Measurements from ENCODE around the gene ARMC5. TPM values are rescaled to one million over a fixed set of nuclear protein-coding genes. Genes with fewer than 3 reads are reported as not detected.

Gene ARMC5
- total RNA-seq, 1 experiment from 2014 or later, result 18.6 TPM

GRCh38 chr16:31493506-31494125, 34.3 kb downstream of the ARMC5 start:
- no peak overlapping the region for H3K4me2 ChIP-seq
- H3K27me3 ChIP-seq (ENCODE audit: insufficient read depth, low read depth), result no peaks in the 10 kb centered on the region
- no peaks in the 10 kb centered on the region; the same call in 1 of the 2 replicates for H3F3A ChIP-seq (ENCODE audit: insufficient read depth, low read depth)
- H2AFZ ChIP-seq, result no peak overlapping the region
- no peaks in the 10 kb centered on the region for H3K36me3 ChIP-seq (ENCODE audit: low read depth)
- intact Hi-C loops (cut with micrococcal nuclease; ENCODE audit: unreplicated experiment), result no loop called here
- no peaks in the 10 kb centered on the region for H3K79me2 ChIP-seq (ENCODE audit: low read depth)
- no peak for TF ChIP-seq EZH2 (IDR thresholded peaks at IDR 0.05; ENCODE audit: low read depth)
- no peak for TF ChIP-seq CTCF (conservative IDR thresholded peaks at IDR 0.05)
- H4K20me1 ChIP-seq (ENCODE audit: insufficient read depth), result no peaks in the 10 kb centered on the region
- no peaks in the 10 kb centered on the region for H3K9me3 ChIP-seq (ENCODE audit: insufficient read depth, low read depth)
- no peak overlapping the region for H3K4me3 ChIP-seq
- H3K27ac ChIP-seq, result no peak overlapping the region
- BruUV-seq (replicated peaks), result no TSS peak
- no peaks in the 10 kb centered on the region for H3K4me1 ChIP-seq (replicated peaks; ENCODE audit: insufficient read depth)
- ChIA-PET CTCF (interaction anchor here (0.7 kb wide), 1 partner anchor 365 kb away, joined by 3 read pairs; no protein-coding TSS in a partner anchor), POLR2A (ENCODE audit: unreplicated experiment) (no interaction called here)
- H3K9me2 ChIP-seq (ENCODE audit: insufficient read depth), result no peaks in the 10 kb centered on the region
- no peak for DNase-seq

GRCh38 chr16:31496670-31497069, 37.4 kb downstream of the ARMC5 start:
- Histone ChIP-seq H3F3A (ENCODE audit: insufficient read depth, low read depth) (no peaks in the 10 kb centered on the region), H3K79me2 (ENCODE audit: low read depth) (no peaks in the 10 kb centered on the region), H3K4me1 (replicated peaks; ENCODE audit: insufficient read depth) (no peaks in the 10 kb centered on the region), H3K27ac (no peak overlapping the region), H3K9me3 (ENCODE audit: insufficient read depth, low read depth) (no peaks in the 10 kb centered on the region), H2AFZ (no peak overlapping the region), H3K27me3 (ENCODE audit: insufficient read depth, low read depth) (no peaks in the 10 kb centered on the region), H3K4me3 (no peak overlapping the region), H4K20me1 (ENCODE audit: insufficient read depth) (peaks cover 3% of the 10 kb centered on the region; the same call in 1 of the 2 replicates), H3K9me2 (ENCODE audit: insufficient read depth) (no peaks in the 10 kb centered on the region), H3K36me3 (ENCODE audit: low read depth) (no peaks in the 10 kb centered on the region), H3K4me2 (no peak overlapping the region)
- CTCF ChIA-PET, result no interaction called here
- BruUV-seq (replicated peaks), result no TSS peak
- POLR2A ChIA-PET (ENCODE audit: unreplicated experiment), result no interaction called here
- no peak for DNase-seq
- TF ChIP-seq CTCF (conservative IDR thresholded peaks at IDR 0.05) (no peak), EZH2 (IDR thresholded peaks at IDR 0.05; ENCODE audit: low read depth) (no peak)
- intact Hi-C loops (cut with micrococcal nuclease; ENCODE audit: unreplicated experiment), result no loop called here

GRCh38 chr16:31498493-31498892, 39.2 kb downstream of the ARMC5 start:
- H3K4me3 ChIP-seq, result no peak overlapping the region
- intact Hi-C loops (cut with micrococcal nuclease; ENCODE audit: unreplicated experiment), result no loop called here
- no peaks in the 10 kb centered on the region for H3K4me1 ChIP-seq (replicated peaks; ENCODE audit: insufficient read depth)
- no peak overlapping the region for H3K27ac ChIP-seq
- no peaks in the 10 kb centered on the region for H3K9me3 ChIP-seq (ENCODE audit: insufficient read depth, low read depth)
- H3K36me3 ChIP-seq (ENCODE audit: low read depth), result no peaks in the 10 kb centered on the region
- CTCF ChIA-PET, result no interaction called here
- H3F3A ChIP-seq (ENCODE audit: insufficient read depth, low read depth), result no peaks in the 10 kb centered on the region
- no TSS peak for BruUV-seq (replicated peaks)
- TF ChIP-seq EZH2 (IDR thresholded peaks at IDR 0.05; ENCODE audit: low read depth) (no peak), CTCF (conservative IDR thresholded peaks at IDR 0.05) (no peak)
- DNase-seq, result no peak
- H4K20me1 ChIP-seq (ENCODE audit: insufficient read depth), result peaks cover 3% of the 10 kb centered on the region; the same call in 1 of the 2 replicates
- no peak overlapping the region for H2AFZ ChIP-seq
- no peaks in the 10 kb centered on the region for H3K79me2 ChIP-seq (ENCODE audit: low read depth)
- H3K4me2 ChIP-seq, result no peak overlapping the region
- H3K9me2 ChIP-seq (ENCODE audit: insufficient read depth), result no peaks in the 10 kb centered on the region
- no peaks in the 10 kb centered on the region for H3K27me3 ChIP-seq (ENCODE audit: insufficient read depth, low read depth)
- POLR2A ChIA-PET (ENCODE audit: unreplicated experiment), result interaction anchor here (0.6 to 0.7 kb wide), 2 partner anchors 31 to 316 kb away, joined by 3 to 7 read pairs; no protein-coding TSS in a partner anchor
